ENCODE results near the gene PTPN1. TPM values are rescaled to one million over a fixed set of nuclear protein-coding genes. Genes with fewer than 3 reads are reported as not detected.
"Not testable (repeated sequence)": the region's sequence is repeated elsewhere in the genome, so short reads cannot be mapped to it uniquely, and the experiment has no call there.

The PTPN1 gene
- total and polyA plus RNA-seq, 2 experiments from 2014 or later, result 19.4 to 29.4 TPM

- Histone ChIP-seq H3K27me3 (no peaks in the 10 kb centered on the region), H3K4me1 (ENCODE audit: low read depth) (peaks cover 6% of the 10 kb centered on the region), H3K27ac (no peak overlapping the region), H3K9me3 (ENCODE audit: low read depth) (no peaks in the 10 kb centered on the region), H3K4me3 (no peak overlapping the region), H3K36me3 (no peaks in the 10 kb centered on the region)
- no peak for TF ChIP-seq CTCF (IDR thresholded peaks at IDR 0.05; ENCODE audit: low read depth, low read length)
- no peak for DNase-seq (ENCODE audit: low read depth in 1 of 2, low spot score in 1 of 2)
Measured at GRCh38 chr20:50597406-50597969, 87.3 kb downstream of the PTPN1 start.

- no peaks in the 10 kb centered on the region for H3K27me3 ChIP-seq
- TF ChIP-seq CTCF (IDR thresholded peaks at IDR 0.05; ENCODE audit: low read depth, low read length), result no peak
- no peak for DNase-seq (ENCODE audit: low read depth in 1 of 2, low spot score in 1 of 2)
- peaks cover 6% of the 10 kb centered on the region for H3K4me1 ChIP-seq (ENCODE audit: low read depth)
- no peak overlapping the region for H3K4me3 ChIP-seq
- H3K27ac ChIP-seq, result no peak overlapping the region
- no peaks in the 10 kb centered on the region for H3K36me3 ChIP-seq
- H3K9me3 ChIP-seq (ENCODE audit: low read depth), result no peaks in the 10 kb centered on the region
Measured at GRCh38 chr20:50598074-50598473, 87.9 kb downstream of the PTPN1 start.

- not testable (repeated sequence) for H3K9me3 ChIP-seq (ENCODE audit: low read depth); H3K27me3 ChIP-seq; H3K36me3 ChIP-seq; H3K27ac ChIP-seq; H3K4me1 ChIP-seq (ENCODE audit: low read depth); H3K4me3 ChIP-seq; DNase-seq (ENCODE audit: low read depth in 1 of 2, low spot score in 1 of 2)
Measured at GRCh38 chr20:50598768-50599167, 88.6 kb downstream of the PTPN1 start.

GRCh38 chr20:50600281-50600895 is 90.2 kb downstream of the PTPN1 start:
- TF ChIP-seq CTCF (IDR thresholded peaks at IDR 0.05; ENCODE audit: low read depth, low read length), result no peak
- no peaks in the 10 kb centered on the region for H3K27me3 ChIP-seq

GRCh38 chr20:50601511-50602431 is 91.6 kb downstream of the PTPN1 start:
- no peaks in the 10 kb centered on the region for H3K4me1 ChIP-seq (ENCODE audit: low read depth)
- no peaks in the 10 kb centered on the region for H3K9me3 ChIP-seq (ENCODE audit: low read depth)
- no peak for TF ChIP-seq CTCF (IDR thresholded peaks at IDR 0.05; ENCODE audit: low read depth, low read length)
- H3K36me3 ChIP-seq, result no peaks in the 10 kb centered on the region
- no peak overlapping the region for H3K4me3 ChIP-seq
- no peaks in the 10 kb centered on the region for H3K27me3 ChIP-seq
- H3K27ac ChIP-seq, result no peak overlapping the region
- no peak for DNase-seq (ENCODE audit: low read depth in 1 of 2, low spot score in 1 of 2)

More at GRCh38 chr20:50600281-50600895, 90.2 kb downstream of the PTPN1 start:
- H3K36me3 ChIP-seq, result no peaks in the 10 kb centered on the region
- H3K9me3 ChIP-seq (ENCODE audit: low read depth), result no peaks in the 10 kb centered on the region
- H3K27ac ChIP-seq, result no peak overlapping the region
- no peak overlapping the region for H3K4me3 ChIP-seq
- peaks cover 6% of the 10 kb centered on the region for H3K4me1 ChIP-seq (ENCODE audit: low read depth)
- DNase-seq (ENCODE audit: low read depth in 1 of 2, low spot score in 1 of 2), result no peak
